Measurements from ENCODE around the gene ATXN2L.
"Not testable (repeated sequence)": the region's sequence is repeated elsewhere in the genome, so short reads cannot be mapped to it uniquely, and the experiment has no call there.

ATXN2L gene

GRCh38 chr16:28822520-28823290, at the start of gene ATXN2L:
Gene ATXN2L, plus strand, starts transcription at chr16:28822999. Its CDS starts 261 bp downstream, at chr16:28823260.
- peak; percentile 82 for DNase-seq

GRCh38 chr16:28781697-28782096, 41.1 kb upstream of the ATXN2L start:
- not testable (repeated sequence) for DNase-seq

- not testable (repeated sequence) for DNase-seq
These were observed 40.4 kb upstream of the ATXN2L start for GRCh38 chr16:28782357-28782756.

- DNase-seq: peak; percentile 36
These were observed 20.4 kb upstream of the ATXN2L start for GRCh38 chr16:28802235-28803019.

GRCh38 chr16:28807445-28808120, 15.2 kb upstream of the ATXN2L start:
- not testable (repeated sequence) for DNase-seq

GRCh38 chr16:28820016-28820415, 2.8 kb upstream of the ATXN2L start:
- no peak for DNase-seq

- DNase-seq: not testable (repeated sequence)
These were observed 2.3 kb upstream of the ATXN2L start for GRCh38 chr16:28820546-28820945.

GRCh38 chr16:28821874-28822519, 802 bp upstream of the ATXN2L start:
- no peak for DNase-seq

- DNase-seq: no peak
These were observed 583 bp downstream of the ATXN2L start for GRCh38 chr16:28823291-28823872.

- DNase-seq: peak; percentile 89
These were observed 1.3 kb downstream of the ATXN2L start for GRCh38 chr16:28823873-28824716.

GRCh38 chr16:28824717-28824973, 1.8 kb downstream of the ATXN2L start:
- no peak for DNase-seq

- DNase-seq: no peak
These were observed 3.3 kb downstream of the ATXN2L start for GRCh38 chr16:28826141-28826540.

GRCh38 chr16:28829747-28830146, 6.9 kb downstream of the ATXN2L start:
- no peak for DNase-seq

GRCh38 chr16:28830531-28830930, 7.7 kb downstream of the ATXN2L start:
- no peak for DNase-seq

GRCh38 chr16:28834349-28834748, 11.6 kb downstream of the ATXN2L start:
- no peak for DNase-seq

- no peak for DNase-seq
These were observed 12.4 kb downstream of the ATXN2L start for GRCh38 chr16:28834873-28835863.

GRCh38 chr16:28835864-28836760, 13.3 kb downstream of the ATXN2L start:
- no peak for DNase-seq

- no peak for DNase-seq
These were observed 13.9 kb downstream of the ATXN2L start for GRCh38 chr16:28836761-28837064.

GRCh38 chr16:28837672-28838557, 15.1 kb downstream of the ATXN2L start:
- no peak for DNase-seq
